ENCODE results near the gene FAM3D. TPM values are rescaled to one million over a fixed set of nuclear protein-coding genes. Genes with fewer than 3 reads are reported as not detected.

FAM3D gene
- total RNA-seq, 6 experiments from 2014 or later: not detected

- Mint-ChIP-seq H3K4me3 (no peak overlapping the region), H3K27ac (no peak overlapping the region), H3K27me3 (ENCODE audit: insufficient read depth) (peaks cover 15% of the 10 kb centered on the region), H3K9me3 (no peaks in the 10 kb centered on the region), H3K36me3 (ENCODE audit: low read depth) (no peaks in the 10 kb centered on the region), H3K4me1 (ENCODE audit: low read depth) (no peaks in the 10 kb centered on the region)
- no peak for DNase-seq
- TF ChIP-seq CTCF (IDR thresholded peaks at IDR 0.05): no peak
Measured at GRCh38 chr3:58594117-58594516, 72.5 kb downstream of the FAM3D start.

- H3K27ac Mint-ChIP-seq: no peak overlapping the region
- H3K4me1 Mint-ChIP-seq (ENCODE audit: low read depth): no peaks in the 10 kb centered on the region
- no peaks in the 10 kb centered on the region for H3K36me3 Mint-ChIP-seq (ENCODE audit: low read depth)
- no peak overlapping the region for H3K4me3 Mint-ChIP-seq
- DNase-seq: no peak
- H3K27me3 Mint-ChIP-seq (ENCODE audit: insufficient read depth): peaks cover 18% of the 10 kb centered on the region
- no peak for TF ChIP-seq CTCF (IDR thresholded peaks at IDR 0.05)
- no peaks in the 10 kb centered on the region for H3K9me3 Mint-ChIP-seq
Measured at GRCh38 chr3:58591517-58592510, 74.8 kb downstream of the FAM3D start.

GRCh38 chr3:58588030-58588614 is 78.5 kb downstream of the FAM3D start:
- 0 out of 2 replicates have a peak, but pooled peaks cover 6% of the 10 kb centered on the region for H3K36me3 Mint-ChIP-seq (ENCODE audit: low read depth)
- no peak overlapping the region for H3K27ac Mint-ChIP-seq
- H3K27me3 Mint-ChIP-seq (ENCODE audit: insufficient read depth): peaks cover 32% of the 10 kb centered on the region
- TF ChIP-seq CTCF (IDR thresholded peaks at IDR 0.05): no peak
- no peak overlapping the region for H3K4me3 Mint-ChIP-seq
- peaks cover 22% of the 10 kb centered on the region for H3K4me1 Mint-ChIP-seq (ENCODE audit: low read depth)
- no peak for DNase-seq
- peaks cover 5% of the 10 kb centered on the region; the same call in 1 of the 2 replicates for H3K9me3 Mint-ChIP-seq

GRCh38 chr3:58586776-58587192 is 79.8 kb downstream of the FAM3D start:
- TF ChIP-seq CTCF (IDR thresholded peaks at IDR 0.05): no peak
- no peak for DNase-seq
- Mint-ChIP-seq H3K4me3 (no peak overlapping the region), H3K4me1 (ENCODE audit: low read depth) (peaks cover 22% of the 10 kb centered on the region), H3K27ac (no peak overlapping the region), H3K27me3 (ENCODE audit: insufficient read depth) (peaks cover 31% of the 10 kb centered on the region), H3K9me3 (peaks cover 5% of the 10 kb centered on the region; the same call in 1 of the 2 replicates), H3K36me3 (ENCODE audit: low read depth) (0 out of 2 replicates have a peak, but pooled peaks cover 6% of the 10 kb centered on the region)

GRCh38 chr3:58585994-58586393 is 80.6 kb downstream of the FAM3D start:
- Mint-ChIP-seq H3K36me3 (ENCODE audit: low read depth) (0 out of 2 replicates have a peak, but pooled peaks cover 6% of the 10 kb centered on the region), H3K9me3 (peaks cover 5% of the 10 kb centered on the region; the same call in 1 of the 2 replicates), H3K27ac (no peak overlapping the region), H3K4me3 (peak overlapping the region; percentile 94), H3K4me1 (ENCODE audit: low read depth) (peaks cover 22% of the 10 kb centered on the region), H3K27me3 (ENCODE audit: insufficient read depth) (peaks cover 32% of the 10 kb centered on the region)
- no peak for DNase-seq
- TF ChIP-seq CTCF (IDR thresholded peaks at IDR 0.05): no peak

Measured in HFFc6 (cell line).